Mesenchymal stem cell (in vitro differentiated cells and primary cell): ENCODE data around the gene CD200R1.
"Not testable (repeated sequence)": the region's sequence is repeated elsewhere in the genome, so short reads cannot be mapped to it uniquely, and the experiment has no call there.

Experiments used
- DNase-seq: peaks from one replicate; pipeline ENCODE4 v3.0.0-alpha.2; 2013
- H2AFZ ChIP-seq: one replicate; pipeline ENCODE4 v1.6.1; 2013; ENCODE audit warnings: low read depth, mild to moderate bottlenecking, control low read depth, inconsistent platforms, low read length, moderate library complexity
- H2AK5ac ChIP-seq: 2 replicates; pipeline ENCODE4 v1.6.1; 2013; ENCODE audit warnings: low read length, moderate library complexity, mild to moderate bottlenecking, inconsistent platforms; ENCODE audit not compliant: severe bottlenecking
- H2BK120ac ChIP-seq: one replicate; pipeline ENCODE4 v1.6.1; 2013; ENCODE audit warnings: low read depth, mild to moderate bottlenecking, inconsistent platforms, low read length, moderate library complexity
- H2BK12ac ChIP-seq, 2 experiments: one replicate each; pipeline ENCODE4 v1.6.1; 2013; ENCODE audit warnings: inconsistent platforms in 2 of 2, low read length in 2 of 2, mild to moderate bottlenecking in 2 of 2, moderate library complexity in 2 of 2, control low read depth in 1 of 2
- H2BK15ac ChIP-seq: one replicate; pipeline ENCODE4 v1.6.1; 2013; ENCODE audit warnings: mild to moderate bottlenecking, low read depth, inconsistent platforms; ENCODE audit not compliant: poor library complexity, severe bottlenecking
- H2BK5ac ChIP-seq: 2 replicates; pipeline ENCODE4 v1.6.1; 2013; ENCODE audit warnings: low read depth, mild to moderate bottlenecking, low read length, control low read depth, inconsistent platforms; ENCODE audit not compliant: poor library complexity, severe bottlenecking
- H3K14ac ChIP-seq, 2 experiments: one replicate each; pipeline ENCODE4 v1.6.1; 2013; ENCODE audit warnings: inconsistent platforms in 2 of 2, low read length in 2 of 2, control low read depth in 1 of 2, mild to moderate bottlenecking in 1 of 2, moderate library complexity in 1 of 2
- H3K18ac ChIP-seq, 2 experiments: one replicate each; pipeline ENCODE4 v1.6.1; 2013; ENCODE audit warnings: inconsistent platforms in 2 of 2, low read length in 2 of 2, control low read depth in 1 of 2, low read depth in 1 of 2, mild to moderate bottlenecking in 1 of 2
- H3K23ac ChIP-seq, 2 experiments: one replicate each; pipeline ENCODE4 v1.6.1; 2013; ENCODE audit warnings: inconsistent platforms in 2 of 2, low read length in 2 of 2, mild to moderate bottlenecking in 2 of 2, moderate library complexity in 2 of 2, control low read depth in 1 of 2
- H3K27ac ChIP-seq: 2 replicates; pipeline ENCODE4 v1.5.1; 2013; ENCODE audit warnings: mild to moderate bottlenecking, moderate library complexity, low read length, control low read depth, inconsistent platforms; ENCODE audit not compliant: poor library complexity, severe bottlenecking
- H3K27me3 ChIP-seq, 2 experiments: 2 replicates each; pipeline versions ENCODE4 v1.6.1 to v1.7.0; 2013; ENCODE audit warnings: low read length in 2 of 2, mild to moderate bottlenecking in 2 of 2, moderate library complexity in 2 of 2, control low read depth in 1 of 2, inconsistent platforms in 1 of 2; ENCODE audit not compliant: control insufficient read depth in 1 of 2, insufficient read depth in 1 of 2
- H3K36me3 ChIP-seq, 2 experiments: 2 replicates each; pipeline versions ENCODE4 v1.6.1 to v1.7.0; 2013; ENCODE audit warnings: low read length in 2 of 2, control low read depth in 1 of 2, inconsistent platforms in 1 of 2, low read depth in 1 of 2, mild to moderate bottlenecking in 1 of 2; ENCODE audit not compliant: insufficient read depth in 2 of 2, control insufficient read depth in 1 of 2
- H3K4ac ChIP-seq, 2 experiments: one replicate each; pipeline ENCODE4 v1.6.1; 2013; ENCODE audit warnings: inconsistent platforms in 2 of 2, low read length in 2 of 2, mild to moderate bottlenecking in 2 of 2, moderate library complexity in 2 of 2, control low read depth in 1 of 2, low read depth in 1 of 2
- H3K4me1 ChIP-seq: 2 replicates; pipeline ENCODE4 v1.6.1; 2013; ENCODE audit warnings: low read depth, low read length, control low read depth; ENCODE audit not compliant: control insufficient read depth, insufficient read depth
- H3K4me2 ChIP-seq: 2 replicates; pipeline ENCODE4 v1.6.1; 2013; ENCODE audit warnings: low read length, mild to moderate bottlenecking, inconsistent platforms; ENCODE audit not compliant: poor library complexity, severe bottlenecking
- H3K4me3 ChIP-seq, 2 experiments: 2 replicates each; pipeline versions ENCODE4 v1.5.1 to v1.7.0; 2013; ENCODE audit warnings: low read length in 2 of 2, mild to moderate bottlenecking in 2 of 2, control low read depth in 1 of 2, low read depth in 1 of 2; ENCODE audit not compliant: insufficient read depth in 1 of 2
- H3K79me1 ChIP-seq: replicated peaks from 2 replicates; pipeline ENCODE4 v1.6.1; 2013; ENCODE audit warnings: mild to moderate bottlenecking, control low read depth, low read length, inconsistent platforms; ENCODE audit not compliant: poor library complexity, severe bottlenecking
- H3K9ac ChIP-seq: 2 replicates; pipeline ENCODE4 v1.7.0; 2013; ENCODE audit warnings: mild to moderate bottlenecking, low read length, moderate library complexity
- H3K9me3 ChIP-seq: 2 replicates; pipeline ENCODE4 v1.7.0; 2013; ENCODE audit warnings: mild to moderate bottlenecking, low read length; ENCODE audit not compliant: control insufficient read depth
- H4K8ac ChIP-seq: one replicate; pipeline ENCODE4 v1.6.1; 2013; ENCODE audit warnings: inconsistent platforms, mild to moderate bottlenecking, low read length, moderate library complexity
- H4K91ac ChIP-seq: one replicate; pipeline ENCODE4 v1.6.1; 2013; ENCODE audit warnings: mild to moderate bottlenecking, low read length, inconsistent platforms
- WGBS: methylation state at CpG from one replicate; pipeline ENCODE4 v1.1.7; 2013; ENCODE audit warnings: mixed read lengths; 5-methylcytosine and 5-hydroxymethylcytosine counted together

Gene CD200R1

GRCh38 chr3:112930771-112931170 lies 44.1 kb downstream of the CD200R1 start:
- no CpG with 5 or more reads among the region's 3 CpGs for WGBS
- no peak for DNase-seq
- peaks cover 0 to 3% of the 10 kb centered on the region in 2 experiments for H3K27me3 ChIP-seq
- H3K9me3 ChIP-seq, result peaks cover 12% of the 10 kb centered on the region
- no peak overlapping the region for H2AFZ ChIP-seq
- H3K18ac ChIP-seq, result no peak overlapping the region
- H3K36me3 ChIP-seq, result no peaks in the 10 kb centered on the region
- H4K8ac ChIP-seq, result no peak overlapping the region
- no peak overlapping the region for H3K4me3 ChIP-seq
- H2BK15ac ChIP-seq, result no peak overlapping the region
- H3K4me1 ChIP-seq, result no peaks in the 10 kb centered on the region
- H3K27ac ChIP-seq, result no peak overlapping the region
- H2BK120ac ChIP-seq, result no peak overlapping the region
- H3K79me1 ChIP-seq, result no peaks in the 10 kb centered on the region
- H4K91ac ChIP-seq, result no peak overlapping the region
- no peak overlapping the region for H2BK5ac ChIP-seq
- no peak overlapping the region for H3K14ac ChIP-seq
- H3K4ac ChIP-seq, result no peak overlapping the region
- H3K4me2 ChIP-seq, result no peak overlapping the region
- no peak overlapping the region for H3K9ac ChIP-seq
- H3K23ac ChIP-seq, result no peak overlapping the region
- no peak overlapping the region for H2BK12ac ChIP-seq
- H2AK5ac ChIP-seq, result no peak overlapping the region

- DNase-seq, result no peak
- Histone ChIP-seq H4K91ac (no peak overlapping the region), H3K23ac (peak overlapping the region in 1 of 2 experiments; percentile 2), H3K4me2 (no peak overlapping the region), H4K8ac (no peak overlapping the region), H3K9me3 (no peaks in the 10 kb centered on the region), H3K27me3 (peaks cover 0 to 3% of the 10 kb centered on the region in 2 experiments), H2BK15ac (no peak overlapping the region), H3K4ac (no peak overlapping the region), H3K4me3 (no peak overlapping the region), H2BK120ac (no peak overlapping the region), H3K14ac (no peak overlapping the region), H3K4me1 (no peaks in the 10 kb centered on the region), H3K79me1 (no peaks in the 10 kb centered on the region), H2AK5ac (no peak overlapping the region), H2BK5ac (no peak overlapping the region), H3K27ac (no peak overlapping the region), H3K36me3 (no peaks in the 10 kb centered on the region), H3K18ac (peak overlapping the region in 1 of 2 experiments; percentile 34), H2BK12ac (no peak overlapping the region), H3K9ac (no peak overlapping the region), H2AFZ (no peak overlapping the region)
- 59% methylated on average over 2 of the region's 2 CpGs for WGBS
Measured at GRCh38 chr3:112925969-112926368, 48.9 kb downstream of the CD200R1 start.

- H2AK5ac ChIP-seq, result no peak overlapping the region
- no peak overlapping the region for H3K4me2 ChIP-seq
- no peak overlapping the region for H2BK12ac ChIP-seq
- H4K91ac ChIP-seq, result no peak overlapping the region
- H3K9ac ChIP-seq, result no peak overlapping the region
- peaks cover 0 to 3% of the 10 kb centered on the region in 2 experiments for H3K27me3 ChIP-seq
- H3K4ac ChIP-seq, result no peak overlapping the region
- no peak overlapping the region for H4K8ac ChIP-seq
- no peak overlapping the region for H3K14ac ChIP-seq
- H2BK15ac ChIP-seq, result no peak overlapping the region
- no peak overlapping the region for H3K23ac ChIP-seq
- H3K4me3 ChIP-seq, result no peak overlapping the region
- no peaks in the 10 kb centered on the region for H3K4me1 ChIP-seq
- no peak overlapping the region for H3K27ac ChIP-seq
- H2BK5ac ChIP-seq, result no peak overlapping the region
- H3K18ac ChIP-seq, result no peak overlapping the region
- no peaks in the 10 kb centered on the region for H3K9me3 ChIP-seq
- no peak for DNase-seq
- H2AFZ ChIP-seq, result no peak overlapping the region
- no CpG with 5 or more reads among the region's 2 CpGs for WGBS
- no peaks in the 10 kb centered on the region for H3K36me3 ChIP-seq
- H3K79me1 ChIP-seq, result no peaks in the 10 kb centered on the region
- no peak overlapping the region for H2BK120ac ChIP-seq
Measured at GRCh38 chr3:112925560-112925959, 49.3 kb downstream of the CD200R1 start.

- not testable (repeated sequence) for DNase-seq, H3K4me2 ChIP-seq, H3K18ac ChIP-seq, H2BK5ac ChIP-seq, H3K27ac ChIP-seq, H3K14ac ChIP-seq, H3K9ac ChIP-seq, H4K91ac ChIP-seq, H3K4me1 ChIP-seq, H3K36me3 ChIP-seq, H3K4me3 ChIP-seq, H4K8ac ChIP-seq, H2BK15ac ChIP-seq, H2BK12ac ChIP-seq, H3K27me3 ChIP-seq, H2AK5ac ChIP-seq, H2AFZ ChIP-seq, H3K79me1 ChIP-seq, H2BK120ac ChIP-seq, H3K4ac ChIP-seq, H3K23ac ChIP-seq
- WGBS, result 100% methylated on average over 1 of the region's 5 CpGs
- H3K9me3 ChIP-seq, result peaks cover 10% of the 10 kb centered on the region
Measured at GRCh38 chr3:112919541-112919940, 55.4 kb downstream of the CD200R1 start.
